ENCODE data around the gene EPHA10. TPM values are rescaled to one million over a fixed set of nuclear protein-coding genes. Genes with fewer than 3 reads are reported as not detected.

Gene EPHA10
- total RNA-seq, 1 experiment from 2014 or later = 1.3 TPM

DNA sequence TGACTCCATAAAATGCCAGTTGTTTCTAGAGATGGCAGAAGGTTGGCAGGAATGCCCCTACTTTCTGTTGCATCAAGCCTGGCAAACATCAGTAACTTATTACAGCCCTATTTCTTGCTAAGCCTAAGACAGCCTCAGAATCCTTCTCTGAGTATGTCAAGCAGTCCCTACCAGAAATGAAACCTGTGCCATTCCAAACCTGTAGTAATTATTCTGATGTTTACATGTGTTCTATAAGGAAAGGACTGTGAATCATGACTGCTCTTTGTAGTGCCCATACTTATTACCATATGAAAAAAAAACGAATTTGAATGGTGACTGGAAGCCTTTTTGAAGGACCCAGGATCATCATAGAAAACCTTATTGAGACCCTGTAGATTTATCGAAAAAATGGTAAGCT lies 67.2 kb downstream of the EPHA10 start (continued):
- no peak for TF ChIP-seq SMAD3 (CRISPR knock-in tag; IDR thresholded peaks at IDR 0.05; ENCODE audit: borderline replicate concordance)

DNA sequence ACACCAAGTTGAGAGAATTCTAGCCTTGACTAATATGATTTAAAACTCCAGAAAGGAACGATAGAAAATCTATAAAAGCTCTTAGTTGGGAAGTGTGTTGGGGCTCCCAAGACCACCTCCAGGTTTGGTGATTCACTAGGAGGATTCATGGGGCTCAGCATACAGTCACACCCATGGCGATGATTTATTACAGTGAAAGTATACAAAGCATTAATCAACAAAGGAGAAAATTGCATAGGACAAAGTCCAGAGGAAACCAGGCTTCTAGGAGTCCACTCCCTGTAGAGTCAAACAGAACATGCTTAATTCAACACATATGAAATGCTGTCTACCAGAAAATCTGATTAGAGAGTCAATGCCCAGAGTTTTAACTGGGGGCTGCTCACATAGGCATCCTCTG lies 67.8 kb downstream of the EPHA10 start:
- Mint-ChIP-seq H3K4me1 (no peaks in the 10 kb centered on the region), H3K4me3 (no peak overlapping the region), H3K9me3 (no peaks in the 10 kb centered on the region), H3K27me3 (ENCODE audit: low read depth) (no peaks in the 10 kb centered on the region), H3K27ac (no peak overlapping the region), H3K36me3 (peaks cover 63% of the 10 kb centered on the region)
- DNase-seq (ENCODE audit: low spot score) (no peak), ATAC-seq (no peak)
- TF ChIP-seq ZNF671 (CRISPR knock-in tag; IDR thresholded peaks at IDR 0.05) (no peak), ZNF219 (CRISPR knock-in tag; IDR thresholded peaks at IDR 0.05; ENCODE audit: borderline replicate concordance) (no peak), ATF1 (CRISPR knock-in tag; IDR thresholded peaks at IDR 0.05) (no peak)
- TF ChIP-seq, protein P1, sequence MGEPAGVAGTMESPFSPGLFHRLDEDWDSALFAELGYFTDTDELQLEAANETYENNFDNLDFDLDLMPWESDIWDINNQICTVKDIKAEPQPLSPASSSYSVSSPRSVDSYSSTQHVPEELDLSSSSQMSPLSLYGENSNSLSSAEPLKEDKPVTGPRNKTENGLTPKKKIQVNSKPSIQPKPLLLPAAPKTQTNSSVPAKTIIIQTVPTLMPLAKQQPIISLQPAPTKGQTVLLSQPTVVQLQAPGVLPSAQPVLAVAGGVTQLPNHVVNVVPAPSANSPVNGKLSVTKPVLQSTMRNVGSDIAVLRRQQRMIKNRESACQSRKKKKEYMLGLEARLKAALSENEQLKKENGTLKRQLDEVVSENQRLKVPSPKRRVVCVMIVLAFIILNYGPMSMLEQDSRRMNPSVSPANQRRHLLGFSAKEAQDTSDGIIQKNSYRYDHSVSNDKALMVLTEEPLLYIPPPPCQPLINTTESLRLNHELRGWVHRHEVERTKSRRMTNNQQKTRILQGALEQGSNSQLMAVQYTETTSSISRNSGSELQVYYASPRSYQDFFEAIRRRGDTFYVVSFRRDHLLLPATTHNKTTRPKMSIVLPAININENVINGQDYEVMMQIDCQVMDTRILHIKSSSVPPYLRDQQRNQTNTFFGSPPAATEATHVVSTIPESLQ (CRISPR knock-in tag; IDR thresholded peaks at IDR 0.05) = no peak
- ChIA-PET POLR2A (no interaction called here), CTCF (no interaction called here)

DNA sequence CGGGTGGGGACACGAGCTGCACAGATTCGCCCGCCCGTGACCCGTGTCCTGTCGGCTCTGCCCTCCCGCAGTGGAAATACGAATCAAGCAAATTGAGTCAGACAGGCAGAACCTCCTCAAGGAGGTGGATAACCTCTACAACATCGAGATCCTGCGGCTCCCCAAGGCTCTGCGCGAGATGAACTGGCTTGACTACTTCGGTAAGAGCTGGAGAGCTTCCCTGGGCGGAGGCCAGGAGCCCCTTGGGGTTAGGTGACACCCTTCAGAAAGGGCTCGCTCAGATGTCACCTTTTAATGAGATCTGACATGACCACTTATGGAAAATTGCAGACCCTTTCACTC lies 72.1 kb downstream of the EPHA10 start:
- H3K27ac Mint-ChIP-seq = no peak overlapping the region
- CTCF ChIA-PET = interaction anchor here (1.2 to 5.7 kb wide), 8 partner anchors 32 to 219 kb away, joined by 3 to 40 read pairs (median 8); partner anchors contain the start of genes DNALI1, EPHA10, GNL2 and MEAF6

More for the DNA sequence above, 72.1 kb downstream of the EPHA10 start:
- H3K9me3 Mint-ChIP-seq = no peaks in the 10 kb centered on the region
- peaks cover 16% of the 10 kb centered on the region for H3K4me1 Mint-ChIP-seq
- peaks cover 37% of the 10 kb centered on the region for H3K36me3 Mint-ChIP-seq
- no peaks in the 10 kb centered on the region; the same call in 1 of the 2 replicates for H3K27me3 Mint-ChIP-seq (ENCODE audit: low read depth)
- DNase-seq (ENCODE audit: low spot score) = no peak
- ATAC-seq = no peak
- peak overlapping the region; percentile 98 for H3K4me3 Mint-ChIP-seq
- POLR2A ChIA-PET = interaction anchor here (0.5 kb wide), 1 partner anchor 1898 kb away, joined by 4 read pairs; no protein-coding TSS in a partner anchor
- TF ChIP-seq ZNF423 (CRISPR knock-in tag; IDR thresholded peaks at IDR 0.05) (no peak), PRRX2 (CRISPR knock-in tag; IDR thresholded peaks at IDR 0.05) (no peak)
- TF ChIP-seq, protein P2, sequence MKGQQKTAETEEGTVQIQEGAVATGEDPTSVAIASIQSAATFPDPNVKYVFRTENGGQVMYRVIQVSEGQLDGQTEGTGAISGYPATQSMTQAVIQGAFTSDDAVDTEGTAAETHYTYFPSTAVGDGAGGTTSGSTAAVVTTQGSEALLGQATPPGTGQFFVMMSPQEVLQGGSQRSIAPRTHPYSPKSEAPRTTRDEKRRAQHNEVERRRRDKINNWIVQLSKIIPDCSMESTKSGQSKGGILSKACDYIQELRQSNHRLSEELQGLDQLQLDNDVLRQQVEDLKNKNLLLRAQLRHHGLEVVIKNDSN (CRISPR knock-in tag; IDR thresholded peaks at IDR 0.05) = no peak
- TF ChIP-seq, protein P3, sequence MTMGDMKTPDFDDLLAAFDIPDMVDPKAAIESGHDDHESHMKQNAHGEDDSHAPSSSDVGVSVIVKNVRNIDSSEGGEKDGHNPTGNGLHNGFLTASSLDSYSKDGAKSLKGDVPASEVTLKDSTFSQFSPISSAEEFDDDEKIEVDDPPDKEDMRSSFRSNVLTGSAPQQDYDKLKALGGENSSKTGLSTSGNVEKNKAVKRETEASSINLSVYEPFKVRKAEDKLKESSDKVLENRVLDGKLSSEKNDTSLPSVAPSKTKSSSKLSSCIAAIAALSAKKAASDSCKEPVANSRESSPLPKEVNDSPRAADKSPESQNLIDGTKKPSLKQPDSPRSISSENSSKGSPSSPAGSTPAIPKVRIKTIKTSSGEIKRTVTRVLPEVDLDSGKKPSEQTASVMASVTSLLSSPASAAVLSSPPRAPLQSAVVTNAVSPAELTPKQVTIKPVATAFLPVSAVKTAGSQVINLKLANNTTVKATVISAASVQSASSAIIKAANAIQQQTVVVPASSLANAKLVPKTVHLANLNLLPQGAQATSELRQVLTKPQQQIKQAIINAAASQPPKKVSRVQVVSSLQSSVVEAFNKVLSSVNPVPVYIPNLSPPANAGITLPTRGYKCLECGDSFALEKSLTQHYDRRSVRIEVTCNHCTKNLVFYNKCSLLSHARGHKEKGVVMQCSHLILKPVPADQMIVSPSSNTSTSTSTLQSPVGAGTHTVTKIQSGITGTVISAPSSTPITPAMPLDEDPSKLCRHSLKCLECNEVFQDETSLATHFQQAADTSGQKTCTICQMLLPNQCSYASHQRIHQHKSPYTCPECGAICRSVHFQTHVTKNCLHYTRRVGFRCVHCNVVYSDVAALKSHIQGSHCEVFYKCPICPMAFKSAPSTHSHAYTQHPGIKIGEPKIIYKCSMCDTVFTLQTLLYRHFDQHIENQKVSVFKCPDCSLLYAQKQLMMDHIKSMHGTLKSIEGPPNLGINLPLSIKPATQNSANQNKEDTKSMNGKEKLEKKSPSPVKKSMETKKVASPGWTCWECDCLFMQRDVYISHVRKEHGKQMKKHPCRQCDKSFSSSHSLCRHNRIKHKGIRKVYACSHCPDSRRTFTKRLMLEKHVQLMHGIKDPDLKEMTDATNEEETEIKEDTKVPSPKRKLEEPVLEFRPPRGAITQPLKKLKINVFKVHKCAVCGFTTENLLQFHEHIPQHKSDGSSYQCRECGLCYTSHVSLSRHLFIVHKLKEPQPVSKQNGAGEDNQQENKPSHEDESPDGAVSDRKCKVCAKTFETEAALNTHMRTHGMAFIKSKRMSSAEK (CRISPR knock-in tag; IDR thresholded peaks at IDR 0.05; ENCODE audit: borderline replicate concordance) = no peak
- TF ChIP-seq, protein P4, sequence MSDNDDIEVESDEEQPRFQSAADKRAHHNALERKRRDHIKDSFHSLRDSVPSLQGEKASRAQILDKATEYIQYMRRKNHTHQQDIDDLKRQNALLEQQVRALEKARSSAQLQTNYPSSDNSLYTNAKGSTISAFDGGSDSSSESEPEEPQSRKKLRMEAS (CRISPR knock-in tag; IDR thresholded peaks at IDR 0.05) = 0 out of 2 replicates have a peak, but pooled peaks have one; percentile 20
- TF ChIP-seq, protein P5, sequence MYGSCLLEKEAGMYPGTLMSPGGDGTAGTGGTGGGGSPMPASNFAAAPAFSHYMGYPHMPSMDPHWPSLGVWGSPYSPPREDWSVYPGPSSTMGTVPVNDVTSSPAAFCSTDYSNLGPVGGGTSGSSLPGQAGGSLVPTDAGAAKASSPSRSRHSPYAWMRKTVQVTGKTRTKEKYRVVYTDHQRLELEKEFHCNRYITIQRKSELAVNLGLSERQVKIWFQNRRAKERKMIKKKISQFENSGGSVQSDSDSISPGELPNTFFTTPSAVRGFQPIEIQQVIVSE (CRISPR knock-in tag; IDR thresholded peaks at IDR 0.05; ENCODE audit: borderline replicate concordance) = no peak
- TF ChIP-seq, protein P6, sequence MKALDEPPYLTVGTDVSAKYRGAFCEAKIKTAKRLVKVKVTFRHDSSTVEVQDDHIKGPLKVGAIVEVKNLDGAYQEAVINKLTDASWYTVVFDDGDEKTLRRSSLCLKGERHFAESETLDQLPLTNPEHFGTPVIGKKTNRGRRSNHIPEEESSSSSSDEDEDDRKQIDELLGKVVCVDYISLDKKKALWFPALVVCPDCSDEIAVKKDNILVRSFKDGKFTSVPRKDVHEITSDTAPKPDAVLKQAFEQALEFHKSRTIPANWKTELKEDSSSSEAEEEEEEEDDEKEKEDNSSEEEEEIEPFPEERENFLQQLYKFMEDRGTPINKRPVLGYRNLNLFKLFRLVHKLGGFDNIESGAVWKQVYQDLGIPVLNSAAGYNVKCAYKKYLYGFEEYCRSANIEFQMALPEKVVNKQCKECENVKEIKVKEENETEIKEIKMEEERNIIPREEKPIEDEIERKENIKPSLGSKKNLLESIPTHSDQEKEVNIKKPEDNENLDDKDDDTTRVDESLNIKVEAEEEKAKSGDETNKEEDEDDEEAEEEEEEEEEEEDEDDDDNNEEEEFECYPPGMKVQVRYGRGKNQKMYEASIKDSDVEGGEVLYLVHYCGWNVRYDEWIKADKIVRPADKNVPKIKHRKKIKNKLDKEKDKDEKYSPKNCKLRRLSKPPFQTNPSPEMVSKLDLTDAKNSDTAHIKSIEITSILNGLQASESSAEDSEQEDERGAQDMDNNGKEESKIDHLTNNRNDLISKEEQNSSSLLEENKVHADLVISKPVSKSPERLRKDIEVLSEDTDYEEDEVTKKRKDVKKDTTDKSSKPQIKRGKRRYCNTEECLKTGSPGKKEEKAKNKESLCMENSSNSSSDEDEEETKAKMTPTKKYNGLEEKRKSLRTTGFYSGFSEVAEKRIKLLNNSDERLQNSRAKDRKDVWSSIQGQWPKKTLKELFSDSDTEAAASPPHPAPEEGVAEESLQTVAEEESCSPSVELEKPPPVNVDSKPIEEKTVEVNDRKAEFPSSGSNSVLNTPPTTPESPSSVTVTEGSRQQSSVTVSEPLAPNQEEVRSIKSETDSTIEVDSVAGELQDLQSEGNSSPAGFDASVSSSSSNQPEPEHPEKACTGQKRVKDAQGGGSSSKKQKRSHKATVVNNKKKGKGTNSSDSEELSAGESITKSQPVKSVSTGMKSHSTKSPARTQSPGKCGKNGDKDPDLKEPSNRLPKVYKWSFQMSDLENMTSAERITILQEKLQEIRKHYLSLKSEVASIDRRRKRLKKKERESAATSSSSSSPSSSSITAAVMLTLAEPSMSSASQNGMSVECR (CRISPR knock-in tag; IDR thresholded peaks at IDR 0.05; ENCODE audit: borderline replicate concordance) = peak; percentile 62; the same call in 1 of the 2 replicates

Data from WTC11 (cell line).